ENCODE measurements around the gene TMEM86B.
"Not testable (repeated sequence)": the region's sequence is repeated elsewhere in the genome, so short reads cannot be mapped to it uniquely, and the experiment has no call there.

TMEM86B gene

DNA sequence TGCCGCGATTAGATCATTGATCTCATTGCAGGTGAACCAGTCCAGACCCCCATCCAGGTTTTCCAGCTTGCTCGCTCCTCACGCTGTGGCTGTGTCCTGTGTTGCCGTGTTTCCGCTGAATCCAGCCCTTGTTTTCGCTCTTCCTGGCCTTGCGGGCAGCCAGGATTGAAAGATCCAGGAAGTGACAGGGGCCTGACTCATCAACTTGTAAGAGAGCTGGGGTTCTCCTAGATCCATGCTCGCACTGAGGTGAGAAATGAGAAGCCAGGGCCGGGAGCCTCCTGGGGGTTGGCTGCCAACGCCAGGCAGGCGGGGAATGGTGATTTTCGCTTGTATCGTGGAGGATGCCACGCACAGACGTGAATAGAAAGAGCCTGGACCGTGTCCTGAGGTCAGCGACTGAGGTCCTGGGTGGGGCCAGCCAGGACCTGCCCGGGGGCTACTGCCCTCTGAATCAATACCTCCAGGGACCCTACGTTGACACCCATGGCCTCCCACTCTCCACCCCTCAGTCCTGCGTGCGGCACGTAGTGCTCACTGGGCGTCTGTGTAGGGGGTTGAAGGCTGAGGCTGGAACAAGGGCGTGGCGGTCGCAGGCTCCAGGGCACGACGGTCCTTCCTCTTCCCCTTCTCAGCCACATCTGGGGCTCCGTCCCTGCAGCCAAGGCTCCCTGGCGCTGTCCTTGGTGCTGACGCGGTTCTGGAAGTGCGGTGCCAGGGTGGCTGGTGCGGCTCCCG is 11.9 kb downstream of the TMEM86B start:
- DNase-seq, result peak; percentile 93

DNA sequence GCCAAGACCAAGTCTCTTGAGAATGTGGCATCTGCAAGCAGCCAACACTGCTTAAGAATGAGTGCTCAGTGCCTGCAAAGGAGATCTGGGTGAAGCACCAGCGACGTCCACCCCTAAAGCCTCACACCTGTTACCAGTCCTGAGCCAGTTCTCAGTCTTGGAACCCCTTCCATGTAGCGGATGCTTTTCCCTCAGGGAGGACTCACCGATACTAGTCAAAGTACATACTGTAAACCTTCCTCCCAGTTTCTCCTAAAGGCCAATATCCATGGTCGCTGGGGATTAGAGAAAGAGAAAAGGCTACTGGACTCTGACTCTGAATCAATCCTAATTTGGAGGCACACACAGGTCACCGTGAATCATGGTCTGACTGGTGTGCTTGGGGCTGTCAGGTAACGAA is 15.0 kb downstream of the TMEM86B start:
- DNase-seq, result no peak

DNA sequence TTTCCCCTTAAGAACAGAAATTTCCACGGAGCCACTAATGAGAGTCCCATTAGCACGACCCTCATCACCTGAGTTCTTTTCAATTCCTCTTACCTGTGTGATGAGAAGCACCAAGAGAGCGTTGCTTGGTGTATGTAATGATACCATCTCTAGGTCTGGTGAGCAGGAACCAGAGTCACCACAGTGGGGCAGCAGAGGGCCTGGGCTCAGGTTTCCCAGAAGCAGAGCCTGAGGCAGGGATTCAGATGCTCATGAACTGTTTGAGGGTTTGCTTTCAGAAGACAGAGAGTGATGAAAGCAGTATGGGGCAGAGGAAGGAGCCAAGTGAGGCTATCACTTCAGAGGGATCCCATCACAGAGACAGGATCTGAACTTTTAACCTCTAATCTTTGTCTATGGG is 16.1 kb downstream of the TMEM86B start:
- no peak for DNase-seq

DNA sequence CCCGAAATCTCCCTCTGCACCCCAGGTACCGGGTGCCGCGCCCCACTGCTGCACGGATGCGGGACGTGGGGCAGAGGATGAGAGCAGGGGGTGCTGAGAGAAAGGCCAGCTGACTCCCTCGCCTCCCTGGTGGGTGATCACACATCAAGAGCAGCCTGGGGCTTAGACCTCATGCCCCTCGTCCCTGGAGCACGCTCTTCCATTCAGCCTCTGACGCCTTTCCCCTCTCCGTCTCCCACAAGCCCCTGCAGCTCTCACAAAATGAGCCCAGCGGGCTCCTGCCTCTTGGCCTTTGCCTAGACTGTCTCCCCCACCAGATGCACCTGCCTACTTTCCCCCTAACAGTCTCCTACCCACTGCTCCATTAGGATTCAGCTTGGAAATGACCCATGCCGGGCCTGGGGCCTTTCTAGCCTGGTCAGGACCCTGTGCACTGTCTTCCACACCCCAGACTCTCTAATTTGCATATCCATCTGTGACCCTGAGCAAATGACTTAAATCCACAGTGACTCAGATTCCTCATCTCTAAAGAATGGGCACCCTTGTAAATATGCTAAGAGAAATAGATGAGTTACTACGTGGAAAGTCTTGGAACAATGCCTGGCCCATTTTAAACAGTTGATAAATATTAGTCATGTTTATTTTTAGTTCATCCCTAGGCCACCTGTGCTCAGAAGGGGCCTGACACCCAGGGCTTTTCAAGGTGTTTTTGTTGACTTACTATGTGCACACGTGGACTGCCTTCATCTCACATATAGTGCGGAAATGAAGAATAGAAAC is 18.7 kb downstream of the TMEM86B start:
- DNase-seq, result peak; percentile 34

DNA sequence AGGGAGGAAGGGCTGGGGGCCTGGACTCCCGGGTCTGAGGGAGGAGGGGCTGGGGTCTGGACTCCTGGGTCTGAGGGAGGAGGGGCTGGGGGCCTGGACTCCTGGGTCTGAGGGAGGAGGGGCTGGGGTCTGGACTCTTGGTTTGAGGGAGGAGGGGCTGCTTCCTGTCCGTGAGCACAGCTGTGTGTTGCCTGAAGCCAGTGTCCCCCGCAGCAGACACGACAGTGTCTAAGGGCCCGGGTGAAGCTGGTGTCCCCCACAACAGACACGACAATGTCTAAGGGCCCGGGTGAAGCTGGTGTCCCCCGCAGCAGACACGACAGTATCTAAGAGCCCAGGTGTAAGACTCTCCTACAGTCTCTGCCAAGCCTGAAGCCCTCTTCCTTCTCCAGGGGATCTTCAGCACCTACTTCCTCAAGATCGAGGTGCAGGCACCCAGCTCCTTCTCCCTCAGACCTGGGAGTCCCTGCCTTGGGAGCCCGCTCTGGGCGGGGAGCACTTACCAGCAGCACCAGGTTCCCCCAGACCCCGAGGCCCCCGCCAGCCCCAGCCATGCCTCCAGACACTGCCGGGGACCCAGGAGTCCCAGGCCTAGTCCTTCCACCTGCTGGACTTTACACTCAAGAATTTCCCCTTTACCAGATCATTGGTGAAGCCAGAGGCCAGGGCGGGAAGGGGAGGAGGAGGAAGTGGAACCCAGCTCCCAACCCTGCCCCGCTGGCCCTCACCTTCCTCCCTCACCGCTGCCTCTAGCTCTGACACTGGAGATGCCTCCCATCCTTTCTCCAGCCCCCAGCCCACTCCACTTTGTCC is 19.5 kb downstream of the TMEM86B start, which contains the start of gene PTPRH:
TSS of gene PTPRH (minus strand) at position 622 of the 813 bp plus-strand sequence. CDS start at position 554, 68 bp downstream.
- DNase-seq, result no peak

DNA sequence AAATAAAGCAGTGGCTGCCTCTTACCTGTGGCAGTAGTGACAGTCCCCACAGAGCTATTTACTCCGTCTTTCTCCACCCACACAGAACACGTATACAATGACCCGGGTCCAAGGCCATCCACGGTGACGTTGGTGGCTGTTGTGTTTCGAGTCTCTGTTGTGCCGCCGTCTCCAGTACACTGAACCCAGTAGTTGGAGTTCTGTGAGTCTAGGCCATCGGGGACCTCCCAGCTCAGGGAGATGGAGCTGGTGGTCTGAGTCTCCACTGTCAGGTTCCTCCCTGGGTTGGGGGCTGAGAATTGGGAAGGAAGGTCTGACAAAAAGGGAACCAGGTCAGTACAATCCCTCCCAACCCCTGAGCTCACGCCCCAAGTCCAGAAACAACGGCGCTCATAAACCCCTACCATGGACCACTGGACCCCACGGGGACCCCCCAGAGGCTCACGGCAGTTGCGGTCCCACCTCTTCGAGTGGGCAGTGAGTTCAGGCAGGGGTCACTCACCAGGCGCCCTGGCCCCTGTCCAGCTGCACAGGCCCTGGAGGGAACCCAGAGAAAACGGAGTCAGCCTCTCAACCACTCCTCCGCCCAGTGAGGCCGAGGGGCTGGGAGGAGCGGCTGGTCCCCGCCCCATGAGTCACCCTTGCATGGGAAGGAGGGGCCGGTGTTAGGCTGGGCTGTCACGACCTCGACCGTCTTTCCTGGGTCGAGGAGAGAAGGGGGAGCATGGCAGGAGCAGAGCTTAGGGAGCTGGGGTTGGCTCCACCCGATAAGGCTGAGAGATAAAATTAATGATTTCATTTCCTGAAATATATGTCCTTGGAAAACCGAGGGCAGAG is 21.7 kb downstream of the TMEM86B start:
- peak; percentile 22 for DNase-seq

DNA sequence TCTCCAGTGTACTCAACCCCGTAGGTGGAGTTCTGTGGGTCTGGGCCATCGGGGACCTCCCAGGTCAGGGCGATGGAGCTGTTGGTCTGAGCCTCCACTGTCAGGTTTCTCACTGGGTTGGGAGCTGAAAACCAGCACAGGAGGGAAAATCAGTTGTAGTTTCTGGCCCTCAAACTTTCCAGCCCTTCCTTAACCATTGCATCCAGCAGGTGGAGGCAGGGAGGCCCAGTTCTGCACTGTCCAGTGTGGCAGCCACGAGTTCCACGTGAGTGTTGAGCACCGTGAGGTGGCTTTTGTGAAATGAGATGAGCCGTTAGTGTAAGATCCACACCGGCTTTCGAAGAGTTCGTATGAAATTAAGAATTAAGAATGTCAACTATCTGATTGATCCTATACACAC is 26.4 kb downstream of the TMEM86B start:
- DNase-seq, result not testable (repeated sequence)

DNA sequence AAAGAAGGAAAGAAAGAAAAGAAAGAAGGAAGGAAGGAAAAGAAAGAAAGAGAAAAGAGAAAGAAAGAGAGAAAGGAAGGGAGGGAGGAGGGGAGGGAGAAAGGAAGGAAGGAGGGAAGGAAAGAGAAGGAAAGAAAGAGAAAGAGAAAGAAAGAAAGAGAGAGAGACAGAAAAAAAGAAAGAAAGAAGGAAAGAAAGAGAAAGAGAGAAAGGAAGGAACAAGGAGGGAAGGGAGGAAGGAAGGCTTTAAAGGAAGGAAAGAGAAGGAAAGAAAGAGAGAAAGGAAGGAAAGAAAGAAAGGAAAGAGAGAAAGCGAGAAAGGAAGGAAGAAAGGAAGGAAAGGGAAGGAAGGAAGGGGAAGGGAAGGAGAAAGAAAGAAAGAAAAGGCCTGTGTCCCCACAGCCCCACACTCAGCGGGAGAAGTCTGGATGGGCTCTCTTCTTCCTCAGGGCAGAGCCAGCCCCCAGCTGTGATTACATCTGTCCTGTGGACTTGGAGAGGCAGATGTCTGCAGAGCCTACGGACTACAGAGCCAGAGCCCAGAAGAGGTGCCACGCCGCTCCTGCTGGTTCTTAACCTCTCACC is 28.9 kb downstream of the TMEM86B start:
- DNase-seq, result no peak

DNA sequence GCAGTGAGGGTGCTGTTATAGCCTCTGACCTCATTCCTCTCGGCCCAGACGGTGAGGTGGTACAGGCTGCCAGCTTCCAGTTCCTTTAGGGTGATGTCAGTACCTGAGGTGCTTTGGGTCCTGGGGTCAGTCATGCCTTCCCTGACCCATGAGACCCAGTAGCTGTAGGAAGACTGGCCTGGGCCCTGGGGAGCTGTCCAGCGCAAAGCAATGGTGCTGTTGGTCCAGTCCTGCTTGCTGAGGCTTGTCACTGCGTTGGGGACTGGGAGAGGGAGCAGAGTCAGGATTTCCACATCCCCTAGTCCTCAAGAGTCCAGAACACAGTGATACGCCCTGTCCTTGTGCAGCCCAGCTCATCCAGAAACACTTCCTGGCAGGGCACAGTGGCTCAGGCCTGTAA is 29.9 kb downstream of the TMEM86B start:
- no peak for DNase-seq

DNA sequence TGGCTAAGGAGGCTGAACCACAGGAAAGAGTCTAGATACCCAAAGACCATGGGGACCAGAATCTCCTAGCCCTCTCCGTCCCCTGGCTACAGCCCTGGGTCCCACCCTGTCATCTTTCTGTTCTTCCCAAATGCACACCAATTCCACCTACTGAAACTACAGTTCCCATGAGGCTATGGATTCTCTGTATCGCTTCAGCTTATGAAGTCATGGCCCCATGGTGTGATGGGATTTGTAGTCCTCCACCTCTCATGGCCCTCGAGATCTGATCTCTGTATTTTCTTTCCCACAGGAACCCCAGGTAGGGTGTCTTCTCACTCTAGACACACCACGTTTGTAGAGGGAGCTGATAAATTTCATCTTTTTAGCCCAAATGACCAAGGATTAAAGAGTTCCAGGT is 31.0 kb downstream of the TMEM86B start:
- DNase-seq, result no peak

DNA sequence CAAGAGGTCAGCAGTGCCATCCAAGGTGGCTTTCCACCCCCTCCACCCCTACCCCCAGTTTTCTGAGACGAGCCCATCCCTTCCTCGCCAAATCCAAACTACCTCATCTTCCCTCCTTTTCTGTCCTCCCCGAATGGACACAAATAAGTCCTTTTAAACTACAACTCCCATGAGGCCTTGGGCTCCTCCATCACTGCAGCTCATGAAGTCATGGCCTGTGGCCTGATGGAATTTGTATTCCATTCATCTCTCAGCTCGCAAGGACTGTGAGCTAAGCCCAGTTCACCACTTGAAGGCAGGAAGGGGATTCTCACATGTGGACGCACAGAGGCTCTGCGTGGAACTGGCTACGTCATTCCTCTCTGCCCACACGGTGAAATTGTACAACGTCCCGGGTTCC is 31.8 kb downstream of the TMEM86B start:
- DNase-seq, result no peak

DNA sequence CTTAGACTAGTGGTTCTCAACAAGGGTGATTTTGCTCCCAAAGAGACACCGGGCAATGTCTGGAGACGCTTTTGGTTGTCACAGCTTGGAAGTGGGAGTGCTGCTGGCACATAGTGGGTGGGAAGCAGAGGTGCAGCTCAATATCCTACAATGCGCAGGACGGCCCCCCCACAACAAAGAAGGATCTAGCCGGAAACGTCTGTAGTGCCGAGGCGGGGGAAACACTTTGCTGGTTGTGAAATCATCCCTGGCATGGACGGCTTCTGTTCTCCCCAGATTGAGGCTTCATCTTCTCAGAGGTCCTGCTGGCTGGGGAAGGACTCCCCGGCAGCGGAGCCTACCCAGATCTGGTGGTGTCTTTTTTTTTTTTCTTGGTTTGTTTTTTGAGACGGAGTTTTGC is 35.1 kb downstream of the TMEM86B start:
- no peak for DNase-seq

DNA sequence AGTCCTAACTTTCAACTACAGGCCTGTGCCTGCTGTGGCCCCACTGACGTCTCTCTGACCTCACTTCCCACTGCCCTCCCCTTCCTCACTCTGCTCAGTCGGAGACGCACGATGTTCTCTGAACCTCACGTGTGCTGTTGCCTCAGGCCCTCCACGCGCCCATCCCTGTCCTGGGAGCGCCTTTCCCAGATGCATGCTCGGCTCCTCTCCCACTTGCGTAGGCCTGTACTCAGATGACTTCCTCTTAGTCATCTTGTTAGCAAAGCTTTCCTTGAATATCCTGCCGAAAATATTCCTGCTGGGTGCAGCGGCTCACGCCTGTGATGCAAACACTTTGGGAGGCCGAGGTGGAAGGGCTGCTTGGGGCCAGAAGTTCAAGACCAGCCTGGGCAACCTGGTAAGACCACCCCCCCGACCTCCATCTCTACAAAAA is 39.1 kb downstream of the TMEM86B start:
- no peak for DNase-seq

DNA sequence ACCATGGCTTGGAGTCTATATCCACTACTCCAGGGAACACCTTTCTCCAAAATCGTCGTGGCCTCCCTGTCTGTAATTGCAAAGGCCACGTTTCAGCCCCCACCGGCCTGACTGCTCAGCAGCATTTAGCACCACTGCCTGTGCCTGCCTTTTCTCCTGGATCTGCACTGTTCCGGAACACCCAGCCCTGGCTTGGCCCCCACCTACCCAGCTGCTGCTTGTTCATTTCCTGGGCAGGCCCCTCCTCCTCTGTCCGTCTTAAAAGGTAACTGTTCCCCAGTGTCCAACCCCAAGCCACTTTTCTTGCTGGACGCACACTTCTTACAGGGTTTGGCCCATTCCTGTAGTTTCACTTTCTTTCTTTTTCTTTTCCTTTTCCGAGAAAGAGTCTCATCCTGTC is 39.9 kb downstream of the TMEM86B start:
- DNase-seq, result no peak

DNA sequence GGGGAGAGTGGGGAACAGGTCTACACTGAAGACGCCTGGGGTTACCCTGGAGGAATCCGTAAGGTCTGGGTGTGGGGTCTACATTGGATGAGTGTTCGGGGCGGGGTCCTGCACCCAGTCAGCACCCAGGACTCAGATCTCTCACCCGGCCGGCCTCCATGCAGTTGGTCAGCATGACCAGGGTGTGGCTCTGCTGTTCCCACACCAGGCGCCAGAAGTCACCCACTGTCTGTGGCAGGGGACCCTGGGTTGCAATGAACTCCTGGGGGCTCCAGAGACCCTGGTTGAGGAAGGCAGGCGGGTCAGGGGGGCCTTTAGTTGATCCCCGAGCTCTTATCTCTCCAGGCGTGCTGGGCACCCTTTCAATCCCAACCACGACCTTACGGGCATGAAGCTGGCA is 42.5 kb downstream of the TMEM86B start:
- no peak for DNase-seq

DNA sequence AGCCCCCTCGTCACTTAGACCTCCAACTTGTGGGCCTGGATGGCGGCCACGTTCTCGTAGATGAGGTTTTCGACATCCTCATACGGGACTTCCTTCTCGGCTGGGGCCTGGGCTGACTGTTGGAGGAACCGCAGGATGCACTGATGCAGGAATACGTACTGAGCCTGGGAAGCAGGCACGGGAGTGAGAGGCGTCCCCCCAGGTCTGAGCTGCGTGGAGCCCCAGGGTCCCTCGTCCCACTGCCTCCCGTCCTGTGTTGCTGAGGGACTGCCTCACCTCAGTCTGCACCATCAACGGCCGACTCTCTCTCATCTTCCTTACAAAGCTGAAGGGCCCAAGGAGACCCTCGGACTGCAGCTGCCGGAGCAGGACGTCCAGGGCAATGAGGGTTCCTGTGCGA is 46.8 kb downstream of the TMEM86B start:
- no peak for DNase-seq

DNA sequence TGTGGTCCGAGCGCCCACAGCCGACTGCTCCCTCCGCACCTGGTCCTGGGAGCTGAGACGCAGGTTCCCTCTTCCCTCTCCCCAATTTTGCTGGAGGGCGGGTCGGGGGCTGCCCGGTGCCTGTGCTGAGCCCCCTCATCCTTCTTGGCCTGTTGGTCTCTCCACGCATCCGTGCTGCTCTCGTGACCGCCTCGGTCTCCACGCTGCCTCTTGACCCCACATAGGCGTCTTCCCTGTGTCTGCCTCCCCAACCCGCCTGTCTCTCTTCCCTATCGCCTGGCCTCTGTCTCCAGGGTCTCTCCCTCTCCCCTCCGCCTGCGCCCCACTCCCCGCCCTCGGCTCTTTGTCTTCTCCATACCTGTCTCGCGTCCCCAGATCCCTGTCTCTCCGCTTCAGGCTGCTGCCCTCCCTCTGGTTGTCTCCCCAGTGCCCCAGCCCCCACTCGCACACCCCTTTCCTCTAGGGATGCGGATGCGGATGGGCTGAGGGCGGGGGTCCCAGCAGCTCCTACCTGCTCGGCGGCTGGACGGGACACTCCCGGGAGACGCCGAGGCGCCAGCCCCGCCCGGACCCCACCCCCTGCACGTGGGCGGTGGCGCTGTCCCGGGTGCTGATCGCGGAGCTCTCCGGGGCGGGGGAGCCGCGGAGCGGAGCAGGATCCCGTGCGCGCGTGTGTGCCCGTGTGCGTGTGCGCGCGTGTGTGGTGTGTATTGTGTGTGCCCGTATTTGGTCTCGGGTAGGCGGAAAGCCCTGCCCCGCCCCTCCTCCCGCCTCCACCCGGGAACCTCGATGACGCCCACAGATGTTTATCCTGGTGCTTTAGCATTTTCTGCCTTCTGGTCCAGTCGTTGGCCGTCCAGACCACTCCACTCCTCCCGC is 48.7 kb downstream of the TMEM86B start, which contains the start of gene SYT5:
TSS of gene SYT5 (minus strand) at position 684 of the 879 bp plus-strand sequence. CDS start 1,248 bp downstream, outside the sequence.
- DNase-seq, result no peak

DNA sequence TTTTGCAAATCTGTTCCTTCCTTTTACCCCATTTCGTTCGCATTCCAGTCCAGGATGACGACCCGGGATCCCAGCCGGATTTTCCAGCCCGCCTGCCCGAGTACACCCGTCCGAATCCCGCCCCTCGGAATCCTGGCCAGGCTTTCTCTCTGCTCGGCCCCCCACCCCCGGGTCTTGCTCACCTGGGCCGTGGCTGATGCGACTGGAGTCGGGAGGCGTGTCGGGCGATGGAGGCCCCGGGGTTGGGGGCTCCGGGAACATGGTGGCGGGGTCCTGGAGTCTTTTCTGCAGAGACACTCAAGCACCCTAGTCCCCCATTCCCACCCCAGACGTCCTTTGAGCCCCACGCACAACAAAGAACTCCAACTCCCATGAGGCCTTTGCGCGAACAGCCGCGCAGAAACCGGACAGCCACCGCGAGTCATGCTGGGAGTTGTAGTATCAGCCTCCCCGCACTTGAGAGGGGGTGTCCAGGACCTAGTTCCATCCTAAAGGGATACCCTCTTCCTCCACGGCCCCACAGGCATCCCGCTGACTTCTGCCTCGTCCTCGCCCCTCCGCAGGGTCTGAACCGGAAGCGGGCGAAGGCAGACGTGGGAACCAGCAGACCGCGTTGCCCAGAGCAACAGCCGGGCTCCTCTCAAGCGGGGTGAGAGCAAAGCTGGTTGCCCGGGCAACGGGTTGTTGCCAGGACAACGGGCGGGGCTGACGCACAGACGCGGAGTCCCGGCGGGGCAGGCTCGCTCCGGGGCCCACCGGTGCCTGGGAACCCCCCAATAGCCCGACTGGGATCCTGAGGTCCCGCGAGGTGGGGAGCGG is 49.6 kb downstream of the TMEM86B start:
- DNase-seq, result peak; percentile 80

Measured in NCI-H1436 treated with DMSO at 0.1 percent for 48 hours (cell line).